Progenitor cell of endocrine pancreas (in vitro differentiated cells): Measurements from ENCODE around the gene NR5A2. TPM values are rescaled to one million over a fixed set of nuclear protein-coding genes. Genes with fewer than 3 reads are reported as not detected.

Experiments
- DNase-seq: peaks from one replicate; pipeline ENCODE4 v3.0.0; 2021; ENCODE audit warnings: low spot score; ENCODE audit not compliant: unreplicated experiment
- H3K27ac Mint-ChIP-seq: 2 replicates; pipeline ENCODE4 v1.8.0; 2021; ENCODE audit warnings: mild to moderate bottlenecking, moderate library complexity, mixed read lengths
- H3K27me3 Mint-ChIP-seq: 2 replicates; pipeline ENCODE4 v1.8.0; 2021; ENCODE audit warnings: mixed read lengths
- H3K36me3 Mint-ChIP-seq: 2 replicates; pipeline ENCODE4 v1.8.0; 2022; ENCODE audit warnings: mixed read lengths; ENCODE audit not compliant: insufficient read depth
- H3K4me1 Mint-ChIP-seq: 2 replicates; pipeline ENCODE4 v1.8.0; 2021; ENCODE audit warnings: low read depth, mixed read lengths
- H3K4me3 Mint-ChIP-seq: 2 replicates; pipeline ENCODE4 v1.8.0; 2021; ENCODE audit warnings: low read depth, mild to moderate bottlenecking, moderate library complexity, mixed read lengths
- H3K9me3 Mint-ChIP-seq: 2 replicates; pipeline ENCODE4 v1.8.0; 2021; ENCODE audit warnings: low read depth, mixed read lengths
- CTCF ChIP-seq: fragments of 200-600 bp; sonication (generic); IDR thresholded peaks from one replicate; pipeline ENCODE4 v1.5.0; 2021; ENCODE audit warnings: antibody characterized with exemption, mild to moderate bottlenecking; ENCODE audit not compliant: unreplicated experiment
- total RNA-seq: library from RNA; stranded (reverse); gene quantifications from 2 replicates; pipeline ENCODE4 v1.2.1, GENCODE V29; 2021

NR5A2 gene
- total RNA-seq, 1 donor from 2014 or later, result 23.2 TPM

GRCh38 chr1:200030791-200031190 lies 3.3 kb downstream of the NR5A2 start:
- no peak for TF ChIP-seq CTCF
- Mint-ChIP-seq H3K27me3 (peaks cover 7% of the 10 kb centered on the region), H3K4me3 (peak overlapping the region; percentile 86), H3K36me3 (peaks cover 2% of the 10 kb centered on the region), H3K4me1 (peaks cover 27% of the 10 kb centered on the region), H3K27ac (no peak overlapping the region), H3K9me3 (no peaks in the 10 kb centered on the region)
- no peak for DNase-seq

- H3K9me3 Mint-ChIP-seq, result no peaks in the 10 kb centered on the region
- peaks cover 7% of the 10 kb centered on the region for H3K27me3 Mint-ChIP-seq
- H3K36me3 Mint-ChIP-seq, result peaks cover 2% of the 10 kb centered on the region
- H3K4me1 Mint-ChIP-seq, result peaks cover 28% of the 10 kb centered on the region
- no peak for DNase-seq
- peak; percentile 29 for TF ChIP-seq CTCF
- H3K27ac Mint-ChIP-seq, result no peak overlapping the region
- no peak overlapping the region for H3K4me3 Mint-ChIP-seq
Observed at GRCh38 chr1:200033511-200034261, 6.2 kb downstream of the NR5A2 start.

- no peak for TF ChIP-seq CTCF
- no peak overlapping the region for H3K4me3 Mint-ChIP-seq
- DNase-seq, result no peak
- peaks cover 26% of the 10 kb centered on the region for H3K4me1 Mint-ChIP-seq
- peaks cover 7% of the 10 kb centered on the region for H3K27me3 Mint-ChIP-seq
- H3K36me3 Mint-ChIP-seq, result peaks cover 2% of the 10 kb centered on the region
- no peaks in the 10 kb centered on the region for H3K9me3 Mint-ChIP-seq
- no peak overlapping the region for H3K27ac Mint-ChIP-seq
Observed at GRCh38 chr1:200034262-200034557, 6.7 kb downstream of the NR5A2 start.

GRCh38 chr1:200034761-200035396 lies 7.4 kb downstream of the NR5A2 start:
- peaks cover 2% of the 10 kb centered on the region for H3K36me3 Mint-ChIP-seq
- no peak overlapping the region for H3K27ac Mint-ChIP-seq
- H3K27me3 Mint-ChIP-seq, result peaks cover 8% of the 10 kb centered on the region
- H3K9me3 Mint-ChIP-seq, result no peaks in the 10 kb centered on the region
- H3K4me3 Mint-ChIP-seq, result no peak overlapping the region
- no peak for DNase-seq
- no peak for TF ChIP-seq CTCF
- H3K4me1 Mint-ChIP-seq, result peaks cover 24% of the 10 kb centered on the region

- no peak for TF ChIP-seq CTCF
- Mint-ChIP-seq H3K9me3 (no peaks in the 10 kb centered on the region), H3K36me3 (peaks cover 2% of the 10 kb centered on the region), H3K27ac (no peak overlapping the region), H3K4me1 (peaks cover 24% of the 10 kb centered on the region), H3K4me3 (peak overlapping the region; percentile 57), H3K27me3 (peaks cover 14% of the 10 kb centered on the region)
- no peak for DNase-seq
Observed at GRCh38 chr1:200035397-200035955, 8.0 kb downstream of the NR5A2 start.
